ENCODE data around the gene RERE. TPM values are rescaled to one million over a fixed set of nuclear protein-coding genes. Genes with fewer than 3 reads are reported as not detected.

RERE gene
- total RNA-seq, 2 experiments from 2014 or later = 96.6 to 101 TPM

- Mint-ChIP-seq H3K36me3 (ENCODE audit: low read depth) (peaks cover 61% of the 10 kb centered on the region), H3K27me3 (no peaks in the 10 kb centered on the region), H3K4me3 (no peak overlapping the region), H3K27ac (peak overlapping the region; percentile 43), H3K9me3 (no peaks in the 10 kb centered on the region), H3K4me1 (peaks cover 61% of the 10 kb centered on the region)
- no peak for DNase-seq
- CTCF ChIA-PET = interaction anchor here (0.7 to 2.4 kb wide), 12 partner anchors 8 to 405 kb away, joined by 3 to 21 read pairs (median 4); no protein-coding TSS in a partner anchor
- POLR2A ChIA-PET = interaction anchor here (1.0 to 1.5 kb wide), 4 partner anchors 11 to 117 kb away, joined by 3 to 7 read pairs (median 6); no protein-coding TSS in a partner anchor
Measured at GRCh38 chr1:8408151-8408839, 409.1 kb downstream of the RERE start.

DNA sequence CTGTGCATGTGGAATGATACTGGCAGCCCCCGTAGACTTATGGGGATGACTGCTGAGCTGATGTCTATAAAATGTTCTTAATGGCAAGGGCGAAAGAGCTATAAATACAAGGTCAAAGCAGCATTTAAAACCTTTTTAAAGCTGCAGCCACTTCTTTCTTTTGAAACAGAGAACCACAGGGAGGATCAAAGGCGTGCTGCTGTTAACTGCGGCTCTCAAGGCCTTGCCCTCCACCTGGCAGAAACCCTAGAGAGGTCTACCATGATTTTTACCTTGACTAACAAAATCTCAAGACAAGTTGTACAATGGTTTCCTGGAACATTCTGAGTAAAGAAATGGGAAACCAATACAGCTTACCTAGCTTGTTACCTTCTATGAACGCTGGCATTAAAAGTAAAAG is 409.8 kb downstream of the RERE start:
- POLR2A ChIA-PET = interaction anchor here (0.7 to 1.4 kb wide), 4 partner anchors 11 to 118 kb away, joined by 3 to 7 read pairs (median 4); no protein-coding TSS in a partner anchor

DNA sequence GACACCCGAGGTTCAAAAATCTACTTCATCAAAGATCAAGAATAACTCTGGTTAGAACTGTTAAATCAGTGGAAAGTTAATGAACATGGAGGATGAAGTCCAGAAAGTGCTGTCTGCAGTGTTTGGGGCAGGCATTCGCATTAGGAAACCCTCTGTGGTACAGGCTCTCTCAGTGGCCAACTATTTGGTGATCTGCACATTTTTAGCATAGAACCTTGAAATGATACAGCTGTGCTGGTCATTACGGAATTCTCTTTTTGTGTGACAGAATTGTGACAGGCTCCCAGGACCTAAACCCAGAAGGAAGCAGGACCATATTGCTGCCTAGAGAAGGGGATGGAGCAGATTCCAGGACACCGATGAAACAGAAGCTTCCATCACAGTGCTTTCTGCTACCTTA is 410.5 kb downstream of the RERE start:
- H3K4me3 Mint-ChIP-seq = no peak overlapping the region
- no peak for DNase-seq
- H3K9me3 Mint-ChIP-seq = no peaks in the 10 kb centered on the region
- peaks cover 58% of the 10 kb centered on the region for H3K36me3 Mint-ChIP-seq (ENCODE audit: low read depth)
- H3K4me1 Mint-ChIP-seq = peaks cover 59% of the 10 kb centered on the region
- ChIA-PET CTCF (interaction anchor here (1.0 to 1.2 kb wide), 2 partner anchors 11 to 406 kb away, joined by 3 to 4 read pairs; no protein-coding TSS in a partner anchor), POLR2A (interaction anchor here (0.7 to 1.4 kb wide), 4 partner anchors 10 to 119 kb away, joined by 3 to 7 read pairs (median 4); no protein-coding TSS in a partner anchor)
- H3K27ac Mint-ChIP-seq = peak overlapping the region; percentile 9
- no peaks in the 10 kb centered on the region for H3K27me3 Mint-ChIP-seq

More for the DNA sequence above, 409.8 kb downstream of the RERE start:
- Mint-ChIP-seq H3K4me1 (peaks cover 61% of the 10 kb centered on the region), H3K36me3 (ENCODE audit: low read depth) (peaks cover 58% of the 10 kb centered on the region), H3K27ac (no peak overlapping the region), H3K4me3 (no peak overlapping the region), H3K9me3 (no peaks in the 10 kb centered on the region), H3K27me3 (no peaks in the 10 kb centered on the region)
- no peak for DNase-seq
- CTCF ChIA-PET = interaction anchor here (0.8 to 1.2 kb wide), 4 partner anchors 9 to 405 kb away, joined by 3 to 4 read pairs (median 4); no protein-coding TSS in a partner anchor

DNA sequence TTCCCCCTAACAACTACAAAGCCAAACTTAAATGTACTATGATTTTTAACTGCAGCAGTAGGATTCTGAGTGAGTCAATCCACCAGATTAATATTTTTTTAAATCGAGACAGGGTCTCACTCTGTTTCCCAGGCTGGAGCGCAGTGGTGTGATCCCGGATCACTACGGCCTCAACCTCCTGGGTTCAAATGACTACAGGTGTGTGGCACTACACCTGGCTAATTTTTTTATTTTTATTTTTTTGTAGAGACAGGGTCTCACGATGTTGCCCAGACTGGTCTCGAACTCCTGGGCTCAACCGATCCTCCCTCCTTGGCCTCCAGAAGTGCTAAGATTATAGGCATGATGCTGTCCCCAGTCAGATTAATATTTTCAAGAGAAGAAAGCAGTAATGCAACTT is 411.4 kb downstream of the RERE start:
- H3K4me3 Mint-ChIP-seq = no peak overlapping the region
- H3K27ac Mint-ChIP-seq = no peak overlapping the region
- DNase-seq = no peak
- POLR2A ChIA-PET = no interaction called here
- H3K9me3 Mint-ChIP-seq = no peaks in the 10 kb centered on the region
- peaks cover 57% of the 10 kb centered on the region for H3K36me3 Mint-ChIP-seq (ENCODE audit: low read depth)
- no peaks in the 10 kb centered on the region for H3K27me3 Mint-ChIP-seq
- peaks cover 55% of the 10 kb centered on the region for H3K4me1 Mint-ChIP-seq
- CTCF ChIA-PET = no interaction called here

DNA sequence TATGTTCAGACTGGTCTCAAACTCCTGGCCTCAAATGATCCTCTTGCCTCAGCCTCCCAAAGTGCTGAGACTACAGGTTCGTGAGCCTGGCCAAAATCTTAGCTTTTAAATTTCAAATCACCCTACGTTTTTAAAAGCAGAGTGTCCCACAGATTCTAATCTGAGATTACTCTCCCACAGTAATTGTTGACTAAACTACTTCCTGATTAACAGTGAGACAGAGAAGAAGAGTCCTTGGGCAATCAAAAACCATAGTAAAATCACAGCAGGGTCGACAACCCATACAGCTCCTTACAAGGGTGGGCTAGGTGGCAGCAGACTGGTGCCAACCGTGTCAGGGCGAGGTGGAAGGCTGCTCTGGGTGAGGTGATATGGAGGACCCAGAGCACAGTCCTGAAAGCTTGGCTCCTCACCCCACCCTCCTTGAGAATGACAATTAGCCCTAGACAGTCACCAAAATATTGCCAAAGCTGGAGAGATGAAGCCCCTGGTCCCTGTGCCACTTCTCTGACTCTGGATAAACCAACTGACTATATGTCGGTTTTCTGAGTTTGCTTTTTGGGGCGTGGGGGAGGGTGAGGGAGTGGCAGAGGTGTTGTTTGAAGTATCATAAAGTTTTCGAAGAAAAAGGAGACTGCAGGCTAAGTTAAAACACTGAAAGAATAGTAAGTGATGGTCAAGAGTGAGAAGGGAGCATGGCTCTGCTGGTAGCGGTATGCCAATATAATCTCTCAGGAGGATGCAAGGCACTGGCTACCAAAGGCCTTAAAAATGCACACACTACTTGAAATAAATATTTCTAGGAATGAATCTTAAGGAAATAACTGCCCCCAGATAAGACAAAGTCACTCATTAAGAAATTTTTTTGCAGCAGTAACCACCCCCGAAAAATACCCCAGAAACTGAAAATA is 412.7 kb downstream of the RERE start:
- H3K4me3 Mint-ChIP-seq = no peak overlapping the region
- no peak for DNase-seq
- H3K27me3 Mint-ChIP-seq = no peaks in the 10 kb centered on the region
- H3K4me1 Mint-ChIP-seq = peaks cover 44% of the 10 kb centered on the region
- H3K9me3 Mint-ChIP-seq = no peaks in the 10 kb centered on the region
- CTCF ChIA-PET = no interaction called here
- peaks cover 51% of the 10 kb centered on the region for H3K36me3 Mint-ChIP-seq (ENCODE audit: low read depth)
- POLR2A ChIA-PET = interaction anchor here (1.8 kb wide), 1 partner anchor 17 kb away, joined by 7 read pairs; no protein-coding TSS in a partner anchor
- peak overlapping the region; percentile 29 for H3K27ac Mint-ChIP-seq

DNA sequence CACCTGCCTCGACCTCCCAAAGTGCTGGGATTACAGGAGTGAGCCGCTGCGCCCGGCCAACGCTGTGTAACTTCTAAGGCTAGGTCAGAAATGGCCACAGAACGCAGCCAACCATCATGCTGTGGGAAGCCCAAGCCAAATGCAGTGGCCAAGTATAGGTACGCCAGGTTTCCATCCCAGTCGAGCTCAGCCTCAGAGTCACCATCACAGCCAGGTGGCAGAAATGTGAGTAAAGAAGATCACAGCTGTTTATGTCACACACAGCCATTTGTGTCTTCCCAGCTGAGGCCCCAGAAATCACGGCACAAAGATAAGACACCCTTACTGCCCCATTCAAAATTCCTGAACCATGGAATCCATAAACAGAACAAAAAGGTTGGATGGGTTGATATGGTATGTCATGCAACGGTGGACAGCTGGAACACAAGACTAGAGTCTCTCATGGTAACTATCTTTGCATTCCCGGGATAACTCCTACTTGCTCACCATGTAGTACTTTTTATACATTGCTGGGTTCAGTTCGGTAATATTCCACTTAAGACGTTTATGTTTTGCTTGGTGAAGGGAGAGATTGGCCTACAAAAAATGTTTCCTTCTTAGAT is 415.2 kb downstream of the RERE start:
- Mint-ChIP-seq H3K36me3 (ENCODE audit: low read depth) (peaks cover 47% of the 10 kb centered on the region), H3K4me1 (peaks cover 41% of the 10 kb centered on the region), H3K4me3 (no peak overlapping the region), H3K27ac (no peak overlapping the region), H3K27me3 (no peaks in the 10 kb centered on the region), H3K9me3 (no peaks in the 10 kb centered on the region)
- ChIA-PET CTCF (interaction anchor here (0.5 to 1.2 kb wide), 3 partner anchors 8 to 12 kb away, joined by 3 read pairs; no protein-coding TSS in a partner anchor), POLR2A (interaction anchor here (0.8 kb wide), 1 partner anchor 22 kb away, joined by 3 read pairs; no protein-coding TSS in a partner anchor)
- DNase-seq = no peak

DNA sequence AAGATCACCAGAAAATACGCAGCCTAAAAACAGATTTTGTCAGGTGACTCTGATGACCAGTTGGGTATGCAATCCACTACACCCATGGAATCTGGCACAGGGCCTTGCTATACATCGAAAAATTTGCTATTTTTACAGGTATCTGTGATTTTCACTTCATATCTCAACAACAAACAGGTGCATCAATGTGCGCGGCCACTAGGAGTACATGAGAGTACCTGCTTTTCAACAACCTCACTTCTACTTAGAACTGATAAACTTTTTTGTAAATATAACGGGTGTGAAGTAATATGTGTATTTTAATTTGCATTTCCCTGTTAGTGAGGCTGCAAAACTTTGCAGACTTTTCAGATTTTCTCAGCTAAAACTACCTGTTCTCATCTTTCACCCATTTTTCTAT is 418.8 kb downstream of the RERE start:
- peak overlapping the region; percentile 58 for H3K27ac Mint-ChIP-seq
- H3K9me3 Mint-ChIP-seq = no peaks in the 10 kb centered on the region
- H3K4me3 Mint-ChIP-seq = no peak overlapping the region
- peaks cover 37% of the 10 kb centered on the region for H3K36me3 Mint-ChIP-seq (ENCODE audit: low read depth)
- no peak for DNase-seq
- no peaks in the 10 kb centered on the region for H3K27me3 Mint-ChIP-seq
- ChIA-PET POLR2A (interaction anchor here (2.3 kb wide), 1 partner anchor 11 kb away, joined by 7 read pairs; no protein-coding TSS in a partner anchor), CTCF (interaction anchor here (2.5 kb wide), 1 partner anchor 11 kb away, joined by 11 read pairs; no protein-coding TSS in a partner anchor)
- peaks cover 55% of the 10 kb centered on the region for H3K4me1 Mint-ChIP-seq

GRCh38 chr1:8398086-8398485 is 419.4 kb downstream of the RERE start:
- POLR2A ChIA-PET = interaction anchor here (1.9 to 2.3 kb wide), 2 partner anchors 11 kb away, joined by 4 to 7 read pairs; no protein-coding TSS in a partner anchor
- Mint-ChIP-seq H3K9me3 (no peaks in the 10 kb centered on the region), H3K27me3 (no peaks in the 10 kb centered on the region), H3K4me1 (peaks cover 56% of the 10 kb centered on the region), H3K36me3 (ENCODE audit: low read depth) (peaks cover 37% of the 10 kb centered on the region), H3K27ac (peak overlapping the region; percentile 58), H3K4me3 (no peak overlapping the region)
- DNase-seq = no peak
- CTCF ChIA-PET = interaction anchor here (2.5 kb wide), 1 partner anchor 12 kb away, joined by 11 read pairs; no protein-coding TSS in a partner anchor

DNA sequence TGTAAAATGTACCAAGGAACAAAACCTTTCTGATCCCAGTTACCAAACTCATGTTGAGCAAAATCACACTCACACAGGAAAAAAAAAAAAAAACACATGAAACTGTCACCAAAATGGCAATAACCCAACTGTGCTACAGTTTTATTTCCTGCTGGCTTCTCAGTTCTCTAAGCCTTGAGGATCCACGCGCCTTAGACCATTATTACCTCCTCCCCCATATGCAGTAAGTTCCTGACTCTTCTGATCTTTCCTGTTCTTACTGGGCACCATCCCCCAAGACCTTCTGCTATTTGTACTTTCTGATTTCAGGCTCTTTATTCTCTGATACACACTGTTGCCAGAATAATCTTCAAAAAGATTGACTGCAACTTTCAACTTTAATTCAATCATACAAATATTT is 419.9 kb downstream of the RERE start:
- POLR2A ChIA-PET = interaction anchor here (0.8 to 2.3 kb wide), 6 partner anchors 10 to 27 kb away, joined by 3 to 7 read pairs (median 3); no protein-coding TSS in a partner anchor
- no peak for DNase-seq
- H3K36me3 Mint-ChIP-seq (ENCODE audit: low read depth) = peaks cover 37% of the 10 kb centered on the region
- peaks cover 61% of the 10 kb centered on the region for H3K4me1 Mint-ChIP-seq
- CTCF ChIA-PET = interaction anchor here (0.6 to 2.5 kb wide), 3 partner anchors 12 to 1148 kb away, joined by 3 to 11 read pairs (median 3); no protein-coding TSS in a partner anchor
- H3K9me3 Mint-ChIP-seq = no peaks in the 10 kb centered on the region
- H3K4me3 Mint-ChIP-seq = no peak overlapping the region
- no peaks in the 10 kb centered on the region for H3K27me3 Mint-ChIP-seq
- H3K27ac Mint-ChIP-seq = peak overlapping the region; percentile 58

DNA sequence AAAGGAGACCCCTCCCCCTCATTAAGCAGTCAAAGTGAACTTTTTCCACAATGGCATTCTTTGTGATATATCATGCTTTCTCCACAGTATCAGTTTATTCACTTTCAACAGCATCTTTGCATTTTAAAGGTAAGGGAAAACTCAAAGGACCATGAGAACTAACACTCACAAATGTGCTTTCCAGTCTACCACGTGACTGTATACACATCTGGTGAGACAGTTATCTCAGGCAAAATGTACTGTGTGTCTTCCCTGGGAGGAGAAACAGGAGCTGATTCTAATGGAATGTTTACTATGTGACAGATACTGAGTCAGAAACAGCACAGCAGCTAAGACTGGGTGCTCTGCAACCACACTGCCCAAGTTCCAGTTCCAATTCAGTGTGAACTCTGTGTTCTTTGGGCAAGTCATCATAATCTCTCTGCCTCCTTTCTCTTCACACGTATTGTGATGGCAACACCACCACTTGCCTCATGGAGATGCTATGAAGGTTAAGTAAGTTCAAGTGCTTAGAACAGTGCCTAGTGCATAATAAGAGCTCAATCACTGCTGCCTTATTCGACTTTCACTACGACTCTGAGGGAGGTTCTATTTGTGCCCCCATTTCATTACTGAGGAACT is 420.5 kb downstream of the RERE start:
- H3K27ac Mint-ChIP-seq = peak overlapping the region; percentile 58
- peak; percentile 39 for DNase-seq
- H3K4me3 Mint-ChIP-seq = no peak overlapping the region
- no peaks in the 10 kb centered on the region for H3K27me3 Mint-ChIP-seq
- peaks cover 64% of the 10 kb centered on the region for H3K4me1 Mint-ChIP-seq
- CTCF ChIA-PET = interaction anchor here (0.6 to 2.5 kb wide), 3 partner anchors 13 to 1149 kb away, joined by 3 to 11 read pairs (median 3); no protein-coding TSS in a partner anchor
- no peaks in the 10 kb centered on the region for H3K9me3 Mint-ChIP-seq
- POLR2A ChIA-PET = interaction anchor here (0.8 to 2.3 kb wide), 6 partner anchors 10 to 27 kb away, joined by 3 to 7 read pairs (median 3); no protein-coding TSS in a partner anchor
- H3K36me3 Mint-ChIP-seq (ENCODE audit: low read depth) = peaks cover 36% of the 10 kb centered on the region

GRCh38 chr1:8396083-8396785 is 421.2 kb downstream of the RERE start:
- H3K4me3 Mint-ChIP-seq = no peak overlapping the region
- no peaks in the 10 kb centered on the region for H3K27me3 Mint-ChIP-seq
- peaks cover 66% of the 10 kb centered on the region for H3K4me1 Mint-ChIP-seq
- no peak for DNase-seq
- peak overlapping the region; percentile 58 for H3K27ac Mint-ChIP-seq
- peaks cover 38% of the 10 kb centered on the region for H3K36me3 Mint-ChIP-seq (ENCODE audit: low read depth)
- POLR2A ChIA-PET = interaction anchor here (0.9 to 2.3 kb wide), 4 partner anchors 10 to 26 kb away, joined by 3 to 7 read pairs (median 4); no protein-coding TSS in a partner anchor
- H3K9me3 Mint-ChIP-seq = no peaks in the 10 kb centered on the region
- CTCF ChIA-PET = interaction anchor here (1.2 kb wide), 1 partner anchor 25 kb away, joined by 3 read pairs; no protein-coding TSS in a partner anchor

Data from activated CD4-positive, alpha-beta memory T cell treated with anti-CD3 and anti-CD28 coated beads, Interleukin-2, amount 10 ng/mL, durations not matched to agents 7 days and 5 days (primary cell).